Activated T-cell treated with anti-CD3 and anti-CD28 coated beads for 24 hours (primary cell): Measurements from ENCODE around the gene SLC7A14.

Experiments
- DNase-seq: peaks from one replicate; pipeline ENCODE4 v3.0.0-alpha.2; 2020; ENCODE audit warnings: low read depth

Gene SLC7A14

DNA sequence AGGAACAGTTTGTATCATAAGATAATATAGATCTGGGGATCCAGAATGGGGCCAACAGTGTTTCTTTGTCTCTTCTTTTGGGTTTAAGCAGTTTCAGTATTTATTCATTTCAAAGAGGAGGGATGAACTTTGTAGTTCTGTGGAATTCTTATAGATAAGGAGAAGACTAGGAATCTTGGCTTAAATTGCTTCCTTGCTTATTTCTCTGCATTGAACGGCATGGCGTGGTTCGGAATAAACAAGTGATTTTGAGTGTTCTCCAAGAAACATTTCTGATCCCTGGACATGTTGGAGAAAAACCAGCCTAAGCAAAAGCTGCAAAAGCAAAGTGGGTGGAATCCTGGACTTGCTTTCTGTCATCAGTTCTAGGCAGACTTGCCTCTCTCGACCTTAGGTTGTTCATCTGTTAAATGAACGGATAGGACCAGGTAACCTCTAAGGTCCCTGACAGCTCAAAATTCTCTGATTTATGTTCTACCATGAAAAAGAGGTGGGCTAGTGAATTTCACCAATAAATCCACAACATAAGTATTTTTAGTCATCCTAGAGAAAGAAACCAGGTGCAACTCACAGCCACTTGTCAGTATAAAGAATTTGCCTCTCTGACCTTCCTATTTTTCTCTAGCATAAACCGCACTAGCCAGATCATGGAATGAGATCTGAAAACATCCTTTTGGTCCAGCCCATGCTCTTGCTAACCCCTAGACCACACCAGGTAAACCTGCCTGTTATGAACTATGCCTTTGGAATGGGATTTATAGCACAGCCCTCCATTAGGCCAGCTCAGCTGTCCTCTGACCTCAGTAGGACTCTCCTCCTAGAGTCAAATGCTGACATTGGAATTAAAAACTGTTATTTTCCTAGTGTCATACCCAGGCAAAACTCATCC lies 88.4 kb downstream of the SLC7A14 start:
- DNase-seq = no peak

DNA sequence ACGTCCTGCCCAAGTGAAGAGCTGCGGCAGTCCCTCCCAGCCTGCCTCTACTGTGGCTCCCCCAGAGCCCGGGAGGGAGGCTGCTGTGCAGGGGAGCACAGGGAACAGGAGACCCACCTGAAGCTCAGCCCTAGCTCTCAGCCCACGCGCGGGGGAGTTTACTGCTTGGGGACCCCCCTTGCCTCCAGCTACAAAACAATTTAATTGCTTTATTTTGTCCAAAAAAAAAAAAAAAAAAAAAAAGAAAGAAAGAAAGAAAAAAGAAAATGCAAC lies 89.1 kb downstream of the SLC7A14 start:
- no peak for DNase-seq

DNA sequence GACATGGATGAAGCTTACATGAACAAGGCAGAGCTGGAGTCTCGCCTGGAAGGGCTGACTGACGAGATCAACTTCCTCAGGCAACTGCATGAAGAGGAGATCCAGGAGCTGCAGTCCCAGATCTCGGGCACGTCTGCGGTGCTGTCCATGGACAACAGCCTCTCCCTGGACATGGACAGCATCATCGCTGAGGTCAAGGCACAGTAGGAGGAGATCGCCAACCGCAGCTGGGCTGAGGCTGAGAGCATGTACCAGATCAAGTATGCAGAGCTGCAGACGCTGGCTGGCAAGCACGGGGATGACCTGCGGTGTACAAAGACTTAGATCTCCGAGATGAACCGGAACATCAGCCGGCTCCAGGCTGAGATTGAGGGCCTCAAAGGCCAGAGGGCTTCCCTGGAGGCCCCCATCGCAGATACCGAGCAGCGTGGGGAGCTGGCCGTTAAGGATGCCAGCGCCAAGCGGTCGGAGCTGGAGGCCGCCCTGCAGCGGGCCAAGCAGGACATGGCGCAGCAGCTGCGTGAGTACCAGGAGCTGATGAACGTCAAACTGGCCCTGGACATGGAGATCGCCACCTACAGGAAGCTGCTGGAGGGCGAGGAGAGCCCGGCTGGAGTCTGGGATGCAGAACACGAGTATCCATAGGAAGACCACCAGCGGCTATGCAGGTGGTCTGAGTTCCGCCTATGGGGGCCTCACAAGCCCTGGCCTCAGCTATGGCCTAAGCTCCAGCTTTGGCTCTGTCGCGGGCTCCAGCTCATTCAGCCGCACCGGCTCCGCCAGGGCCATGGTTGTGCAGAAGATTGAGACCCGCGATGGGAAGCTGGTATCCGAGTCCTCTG lies 89.6 kb downstream of the SLC7A14 start:
- no peak for DNase-seq

DNA sequence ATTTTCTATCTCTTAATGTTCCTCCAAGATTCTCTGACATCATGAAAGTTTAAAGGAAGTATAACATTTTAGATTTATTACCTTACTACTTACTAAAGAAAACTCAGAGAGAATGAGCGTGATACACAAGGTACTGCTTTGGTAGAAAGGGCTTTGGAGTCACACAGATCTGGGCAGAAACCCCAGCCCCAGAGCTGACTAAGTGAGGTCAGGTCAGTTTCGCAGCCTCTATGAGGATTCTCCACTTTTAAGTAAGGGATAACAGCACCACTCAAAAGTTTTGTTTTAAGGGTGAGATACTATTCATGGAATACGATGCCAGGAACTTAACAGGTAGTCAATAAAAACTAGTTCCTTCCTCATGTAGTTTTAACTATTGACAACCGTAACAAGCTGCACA lies 91.1 kb downstream of the SLC7A14 start:
- DNase-seq = no peak

DNA sequence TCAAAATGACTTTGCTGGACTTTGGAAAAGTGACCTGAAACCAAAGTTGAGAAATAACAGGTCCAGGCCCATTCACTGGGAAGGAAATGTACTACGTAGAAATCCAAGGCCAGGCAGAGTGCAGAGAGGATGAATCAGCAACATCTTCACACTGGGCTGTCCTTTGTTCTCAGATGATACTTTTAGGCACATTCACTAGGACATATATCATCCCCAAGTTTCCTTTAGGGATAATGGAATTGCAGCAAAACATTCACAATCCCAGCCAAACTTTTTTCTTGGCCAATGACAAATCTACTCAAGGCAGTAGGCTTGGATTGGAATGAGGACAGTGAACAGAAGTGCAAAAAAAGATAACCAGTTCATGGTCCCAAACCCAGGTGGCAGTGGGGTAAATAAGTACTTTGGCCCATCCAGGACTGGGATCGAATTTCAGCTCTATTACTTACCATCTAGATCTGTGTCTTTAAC lies 92.1 kb downstream of the SLC7A14 start:
- DNase-seq = no peak

DNA sequence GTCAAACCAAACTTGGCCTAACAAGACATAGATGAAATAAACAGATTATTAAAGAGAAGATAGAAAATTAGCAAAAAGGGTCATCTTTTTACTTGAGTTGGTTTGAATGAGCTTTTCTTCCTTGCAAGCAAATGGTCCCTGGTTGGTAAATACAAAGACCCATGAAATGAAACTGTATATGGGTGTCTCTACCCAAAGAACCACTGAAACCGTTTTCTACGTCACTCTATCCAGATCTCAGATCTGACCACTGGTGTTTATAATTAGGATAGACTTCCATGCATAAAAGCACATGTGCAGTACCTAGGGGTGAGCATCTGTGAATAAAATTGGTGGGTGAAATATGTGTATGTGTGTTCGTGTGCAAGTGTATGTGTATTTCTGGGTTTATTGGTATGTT lies 94.0 kb downstream of the SLC7A14 start:
- no peak for DNase-seq

DNA sequence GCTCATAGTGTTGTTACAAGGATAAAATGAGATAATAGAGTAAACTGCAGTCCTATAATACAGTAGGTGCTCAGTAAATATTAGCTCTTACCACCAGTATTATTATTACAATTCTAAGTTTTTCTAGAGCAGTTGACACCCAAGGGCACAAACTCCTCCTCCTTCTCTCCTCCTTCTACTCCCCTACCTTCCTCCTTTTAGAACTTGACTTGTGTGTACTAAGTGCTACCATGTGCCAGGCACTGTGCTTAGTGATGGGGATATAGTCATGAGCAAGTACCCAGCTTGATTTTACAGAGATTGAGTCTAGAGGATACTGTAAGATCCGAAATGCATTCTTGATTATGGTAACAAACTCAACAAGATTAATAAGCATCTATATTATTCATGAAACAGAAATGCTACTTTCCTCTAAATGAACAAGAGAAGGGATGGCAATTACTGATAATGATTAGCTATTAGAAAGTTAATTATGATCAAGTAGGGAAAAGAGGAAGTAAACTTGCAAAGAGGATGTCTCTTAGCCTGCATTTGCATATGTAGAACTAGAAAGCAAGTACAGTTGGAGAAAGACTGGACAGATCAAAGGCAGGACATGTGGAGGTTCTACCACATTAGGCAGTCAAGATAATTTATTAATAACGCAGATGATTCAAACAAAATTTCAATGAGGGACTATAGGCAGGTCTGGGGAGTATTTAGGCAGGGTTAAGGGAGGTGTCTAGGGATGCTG lies 94.9 kb downstream of the SLC7A14 start:
- no peak for DNase-seq

DNA sequence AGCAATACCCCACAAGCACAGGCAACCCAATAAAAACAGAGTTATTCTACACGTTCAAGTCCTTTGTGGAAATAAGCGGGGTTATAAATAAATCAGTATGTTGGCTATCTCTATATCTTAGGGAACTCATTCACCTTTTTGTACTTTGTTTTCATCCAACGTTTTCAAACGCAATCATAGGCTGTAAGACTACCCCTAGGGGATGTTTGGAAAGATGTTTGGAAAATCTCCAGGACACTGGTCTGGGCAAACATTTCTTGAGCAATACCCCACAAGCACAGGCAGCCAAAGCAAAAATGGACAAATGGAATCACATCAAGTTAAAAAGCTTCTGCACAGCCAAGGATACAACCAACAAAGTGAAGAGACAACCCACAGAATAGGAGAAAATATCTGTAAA lies 97.1 kb downstream of the SLC7A14 start:
- DNase-seq = no peak

DNA sequence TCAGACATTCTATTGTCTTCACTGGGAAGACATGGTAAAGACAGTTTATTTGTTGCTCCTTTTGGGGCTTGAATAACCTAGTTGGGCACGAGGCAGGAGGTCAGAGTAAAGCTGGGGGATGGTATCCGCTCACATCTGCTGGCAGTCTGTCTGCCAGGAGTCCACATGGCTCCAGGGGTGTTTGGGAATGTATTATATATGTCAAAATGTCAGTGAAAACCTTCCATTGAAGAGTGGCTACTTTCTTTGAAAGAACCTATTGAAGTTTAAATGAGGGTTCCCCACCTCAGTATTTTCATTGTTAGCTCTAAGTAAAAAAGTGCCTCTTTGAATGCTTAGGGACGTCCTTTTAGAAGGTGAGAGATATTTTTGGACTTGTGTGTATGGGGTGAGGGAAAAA lies 98.8 kb downstream of the SLC7A14 start:
- DNase-seq = no peak

DNA sequence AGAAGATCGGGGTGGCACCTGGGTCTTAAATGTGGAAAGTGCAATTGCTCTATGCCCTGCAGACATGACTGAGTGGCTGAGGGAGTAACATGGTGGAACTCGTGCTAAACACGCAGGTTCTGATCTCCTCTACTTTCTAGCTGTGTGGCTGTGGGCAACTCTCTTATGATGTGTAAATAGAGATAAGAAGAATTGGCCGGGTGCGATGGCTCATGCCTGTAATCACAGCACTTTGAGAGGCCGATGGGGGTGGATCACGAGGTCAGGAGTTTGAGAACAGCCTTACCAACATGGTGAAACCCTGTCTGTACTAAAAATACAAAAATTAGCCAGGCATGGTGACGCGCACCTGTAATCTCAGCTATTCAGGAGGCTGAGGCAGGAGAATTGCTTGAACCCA lies 99.5 kb downstream of the SLC7A14 start:
- no peak for DNase-seq

DNA sequence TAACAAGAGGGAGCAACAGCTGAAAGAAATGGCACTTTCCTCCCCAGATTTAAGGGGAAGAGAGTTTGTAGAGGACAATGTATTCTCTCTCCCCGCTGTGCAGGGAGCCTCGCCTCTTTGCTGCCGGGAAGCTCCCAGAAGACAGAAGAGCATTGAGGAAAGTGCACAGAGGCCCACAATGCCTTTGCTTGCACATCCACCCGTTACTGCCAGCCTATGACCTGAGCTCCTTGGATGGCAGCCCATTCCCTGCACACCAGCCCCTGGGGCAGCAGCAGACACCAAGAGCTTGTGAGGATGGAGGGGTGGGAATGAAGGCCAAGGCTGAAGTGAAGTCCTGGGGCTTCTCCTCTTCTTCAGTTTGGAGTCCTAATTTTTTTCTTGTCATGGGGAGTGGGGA lies 100.2 kb downstream of the SLC7A14 start:
- no peak for DNase-seq

DNA sequence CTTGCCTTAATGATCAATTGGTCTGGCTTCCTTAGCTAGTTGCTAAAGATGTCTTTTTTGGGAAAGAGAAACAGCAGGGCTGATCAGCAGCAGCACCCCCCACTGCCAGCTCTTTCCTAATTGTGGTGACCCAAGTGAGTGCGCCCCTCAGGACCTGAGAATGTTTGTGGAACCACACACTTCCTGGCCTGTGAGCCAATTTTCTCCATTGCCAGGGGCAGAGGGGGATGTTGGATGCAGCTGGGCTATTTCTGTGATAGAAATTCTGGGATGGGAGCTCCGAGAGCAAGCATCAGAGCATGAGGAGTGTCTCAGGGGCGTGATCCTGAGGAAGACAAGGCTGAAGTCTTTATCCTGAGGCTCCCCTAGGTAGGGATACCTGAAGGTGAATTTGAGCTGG lies 100.6 kb downstream of the SLC7A14 start:
- no peak for DNase-seq

DNA sequence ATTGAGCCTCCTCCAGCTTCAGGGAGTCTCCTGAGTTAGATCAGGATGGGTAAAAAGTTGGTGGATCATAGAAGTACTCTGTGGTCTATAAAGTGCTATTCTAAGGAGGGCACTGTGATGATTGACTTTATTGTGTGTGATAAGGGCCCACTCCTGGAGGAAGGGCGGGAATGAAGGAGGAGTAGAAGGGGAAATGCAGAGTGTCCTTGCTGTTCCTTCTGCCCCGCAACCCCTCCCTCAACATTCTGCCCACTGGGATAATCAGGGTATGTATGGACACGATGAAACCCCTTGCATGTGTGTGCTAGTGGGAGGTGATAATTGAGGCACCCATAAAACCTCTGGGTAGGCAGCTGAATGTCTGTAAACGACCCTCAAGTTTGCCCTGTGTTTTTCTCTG lies 101.0 kb downstream of the SLC7A14 start:
- DNase-seq = no peak

DNA sequence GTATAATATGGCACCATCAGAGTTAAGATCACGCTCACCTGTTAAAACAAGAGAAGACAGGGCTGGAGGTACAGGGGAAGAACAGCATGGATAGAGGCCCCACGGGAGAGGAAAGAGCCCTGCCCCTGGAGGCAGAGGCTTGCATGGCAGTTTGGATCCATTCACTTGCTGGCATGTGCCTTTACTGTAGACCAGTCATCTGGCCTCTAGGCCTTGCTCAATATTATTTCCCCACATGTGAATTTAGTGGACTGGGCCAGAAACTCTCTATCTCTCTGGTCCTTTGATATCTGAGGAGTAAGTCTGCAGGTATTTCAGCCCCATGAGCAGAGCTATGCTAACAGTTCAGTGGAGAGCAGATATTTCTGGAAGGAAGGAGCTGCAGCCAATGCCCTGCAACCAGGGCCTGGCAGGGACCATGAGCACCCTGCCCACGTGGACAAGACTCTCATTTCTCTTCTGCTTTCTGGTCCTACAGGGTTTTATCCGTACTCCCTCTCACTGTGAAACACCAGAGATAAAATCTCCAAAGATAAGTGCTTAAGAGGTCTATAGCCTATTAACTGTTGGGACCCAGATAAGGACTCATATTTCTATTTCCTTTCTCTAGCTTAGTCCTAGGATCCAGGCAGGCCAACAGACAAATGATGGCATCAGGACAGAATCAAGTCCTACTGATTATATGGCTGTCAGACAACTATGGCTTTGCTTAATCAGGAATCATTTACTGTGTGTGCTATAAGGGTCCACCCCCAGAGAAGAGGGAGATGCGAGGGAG lies 102.2 kb downstream of the SLC7A14 start:
- no peak for DNase-seq

DNA sequence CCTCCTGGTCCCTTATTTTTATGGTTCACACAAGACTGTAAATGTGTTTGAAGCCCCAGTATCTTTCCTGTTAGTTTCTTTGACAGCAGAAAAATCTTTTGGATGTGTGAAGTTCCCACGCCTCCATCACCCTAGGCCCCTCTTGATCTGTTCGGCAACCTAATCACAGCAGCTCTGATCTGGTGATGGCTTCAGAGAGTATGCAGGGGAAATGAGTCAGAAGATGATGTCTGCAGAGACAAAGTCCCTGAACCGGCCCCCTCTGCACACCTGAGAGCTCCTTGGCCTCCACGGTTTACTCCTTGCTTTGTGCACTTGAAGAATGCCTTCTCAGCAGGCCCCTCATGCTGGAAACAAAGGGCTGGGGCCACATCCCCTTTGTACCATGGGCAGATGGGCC lies 103.7 kb downstream of the SLC7A14 start:
- DNase-seq = no peak

DNA sequence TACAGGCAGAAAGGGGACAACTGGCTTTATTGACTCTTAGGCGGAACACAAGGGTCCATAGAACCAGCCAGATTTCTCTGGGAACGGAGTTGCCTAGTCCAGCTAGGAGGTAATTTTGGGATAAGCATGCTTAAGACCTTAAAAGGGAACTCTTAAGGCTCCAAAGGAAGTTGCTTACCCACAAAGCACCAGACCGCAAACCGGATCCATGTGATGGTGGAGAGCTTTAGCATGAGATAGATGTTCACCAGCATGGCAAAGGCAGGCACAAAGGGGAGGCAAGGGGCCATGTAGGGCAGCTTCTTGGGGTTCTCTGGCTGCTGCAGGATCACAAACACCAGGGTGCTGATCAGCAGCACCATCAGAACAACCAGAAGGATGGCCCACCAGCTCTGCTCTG lies 105.8 kb downstream of the SLC7A14 start:
- DNase-seq = no peak

DNA sequence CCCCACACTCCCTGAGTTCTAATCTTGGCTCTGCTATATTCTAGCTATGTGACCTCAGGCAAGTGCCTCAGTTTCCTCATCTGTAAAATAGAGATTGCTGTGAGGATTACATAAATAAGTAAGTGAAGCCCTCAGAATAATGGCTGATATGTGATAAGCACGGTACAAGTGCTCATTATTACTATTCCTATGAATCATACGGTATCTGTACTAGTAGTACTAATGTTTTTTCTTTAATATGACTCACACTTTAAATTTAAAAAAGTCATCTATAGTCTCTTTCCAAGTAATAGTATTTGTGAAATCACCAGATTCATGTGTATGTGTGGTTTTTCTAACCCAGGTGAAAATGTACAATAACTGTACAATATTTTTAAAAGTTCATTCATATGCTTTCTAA lies 108.5 kb downstream of the SLC7A14 start:
- DNase-seq = no peak

DNA sequence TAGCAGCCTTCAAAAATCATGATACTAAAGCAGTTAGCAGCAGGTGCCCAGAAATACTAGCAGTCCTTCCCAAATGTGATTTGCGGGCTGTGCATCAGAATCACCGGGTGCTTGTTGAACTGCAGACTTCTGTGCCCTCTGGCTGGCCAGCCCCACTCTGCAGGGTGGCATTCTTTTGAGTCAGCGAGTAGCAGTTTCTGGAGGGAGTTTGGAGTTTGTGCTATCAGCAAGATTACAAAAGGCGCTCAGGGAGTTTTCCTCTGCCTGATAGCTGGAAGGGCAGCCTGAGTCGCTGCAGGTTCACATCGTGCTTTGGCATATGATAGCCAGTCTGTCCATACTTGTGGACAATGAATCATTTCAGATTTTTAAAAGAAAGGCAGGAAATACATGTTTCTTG lies 109.6 kb downstream of the SLC7A14 start:
- DNase-seq = no peak

DNA sequence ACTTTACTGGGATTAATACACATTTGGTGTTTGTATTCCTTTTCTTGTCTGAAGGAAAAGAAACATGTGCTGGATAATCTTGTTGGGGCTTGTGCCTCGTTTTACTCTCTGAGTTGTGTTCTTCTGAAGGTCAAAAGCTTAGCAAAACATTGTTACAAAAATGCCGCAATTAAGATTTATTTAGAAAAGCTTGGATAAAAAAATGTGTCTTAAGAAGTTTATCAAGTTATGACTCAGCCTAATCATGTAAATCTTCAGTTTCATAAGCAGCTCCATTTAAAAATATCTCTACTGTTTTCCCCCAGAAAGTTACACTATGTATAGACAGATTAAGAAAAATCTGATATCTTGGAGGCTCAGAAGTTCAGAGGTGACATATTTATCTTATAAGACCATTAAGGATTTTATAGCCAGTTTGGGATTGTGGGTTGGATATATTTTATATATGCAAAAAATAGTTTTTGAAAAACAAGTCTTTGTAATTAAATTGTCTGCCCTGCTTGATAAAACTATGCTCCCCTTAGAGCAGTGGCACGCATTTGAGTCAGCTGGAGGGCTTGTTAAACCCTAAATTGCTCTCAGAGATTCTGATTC lies 110.7 kb downstream of the SLC7A14 start:
- DNase-seq = no peak

DNA sequence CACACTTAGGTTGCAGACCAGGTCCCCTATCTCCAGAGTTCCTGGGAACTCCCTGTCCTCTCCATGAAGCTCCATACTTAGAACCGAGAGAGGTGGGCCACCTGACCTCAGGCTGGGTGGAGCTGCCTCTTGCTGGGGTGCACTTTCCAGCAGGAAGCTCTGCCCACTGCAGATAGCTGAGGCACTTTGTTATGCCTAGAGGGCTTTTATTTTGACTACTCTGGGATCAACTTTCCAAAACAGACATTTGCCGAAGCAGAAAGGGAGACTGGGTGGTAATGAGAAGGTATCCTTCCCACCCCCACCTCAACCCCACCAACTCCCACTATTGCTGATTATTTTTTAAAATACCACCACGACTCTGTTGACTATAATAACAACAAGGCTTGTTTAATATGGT lies 112.5 kb downstream of the SLC7A14 start:
- no peak for DNase-seq

DNA sequence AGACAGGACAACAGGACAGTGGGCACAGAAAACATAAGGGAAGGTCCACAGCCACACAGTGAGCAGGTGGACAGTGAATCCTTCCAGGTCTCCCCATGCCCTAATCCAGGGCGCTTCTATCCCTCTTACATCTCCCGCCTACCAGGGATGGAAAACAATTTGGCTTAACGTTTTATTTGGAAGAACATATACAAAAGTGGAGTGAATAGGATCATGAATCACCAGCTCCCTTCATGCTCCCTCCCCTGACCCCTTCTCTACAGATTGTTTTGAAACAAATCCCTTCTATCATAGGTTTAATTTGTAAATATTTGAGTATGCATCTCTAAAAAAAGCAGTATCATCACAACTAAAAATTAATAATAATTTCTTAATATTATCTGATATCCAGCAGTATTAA lies 114.7 kb downstream of the SLC7A14 start:
- no peak for DNase-seq
